GM12874 (cell line): ENCODE measurements around the gene ITIH4.

Source experiments
- TF ChIP-seq, protein P1 (sequence below): IDR thresholded peaks from 2 replicates; pipeline ENCODE4 v1.5.1; 2011; ENCODE audit warnings: low read depth, mild to moderate bottlenecking, control low read depth, low read length, moderate library complexity; ENCODE audit not compliant: insufficient read depth

ITIH4 gene

DNA sequence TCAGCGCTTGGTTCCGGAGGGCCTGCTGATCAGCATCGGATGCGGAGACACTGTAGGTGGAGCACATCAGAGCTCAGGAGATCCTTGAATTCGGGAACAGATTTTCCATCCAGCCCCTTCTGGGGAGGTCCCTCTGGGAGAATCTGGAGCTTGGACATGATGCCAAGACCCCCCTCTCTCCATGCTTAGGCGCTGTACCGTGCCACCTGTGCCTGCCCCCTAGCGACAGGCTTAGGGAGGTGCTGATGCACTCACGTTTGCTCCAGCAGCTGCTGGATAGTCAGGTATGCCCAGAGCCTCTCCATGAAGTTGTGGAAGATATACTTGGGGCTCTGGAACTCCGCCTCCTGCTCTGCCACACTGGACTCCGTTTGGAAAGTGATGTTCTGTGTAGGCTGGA, 9.7 kb downstream of the ITIH4 start:
- TF ChIP-seq, protein P1, sequence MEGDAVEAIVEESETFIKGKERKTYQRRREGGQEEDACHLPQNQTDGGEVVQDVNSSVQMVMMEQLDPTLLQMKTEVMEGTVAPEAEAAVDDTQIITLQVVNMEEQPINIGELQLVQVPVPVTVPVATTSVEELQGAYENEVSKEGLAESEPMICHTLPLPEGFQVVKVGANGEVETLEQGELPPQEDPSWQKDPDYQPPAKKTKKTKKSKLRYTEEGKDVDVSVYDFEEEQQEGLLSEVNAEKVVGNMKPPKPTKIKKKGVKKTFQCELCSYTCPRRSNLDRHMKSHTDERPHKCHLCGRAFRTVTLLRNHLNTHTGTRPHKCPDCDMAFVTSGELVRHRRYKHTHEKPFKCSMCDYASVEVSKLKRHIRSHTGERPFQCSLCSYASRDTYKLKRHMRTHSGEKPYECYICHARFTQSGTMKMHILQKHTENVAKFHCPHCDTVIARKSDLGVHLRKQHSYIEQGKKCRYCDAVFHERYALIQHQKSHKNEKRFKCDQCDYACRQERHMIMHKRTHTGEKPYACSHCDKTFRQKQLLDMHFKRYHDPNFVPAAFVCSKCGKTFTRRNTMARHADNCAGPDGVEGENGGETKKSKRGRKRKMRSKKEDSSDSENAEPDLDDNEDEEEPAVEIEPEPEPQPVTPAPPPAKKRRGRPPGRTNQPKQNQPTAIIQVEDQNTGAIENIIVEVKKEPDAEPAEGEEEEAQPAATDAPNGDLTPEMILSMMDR = peak; percentile 90

DNA sequence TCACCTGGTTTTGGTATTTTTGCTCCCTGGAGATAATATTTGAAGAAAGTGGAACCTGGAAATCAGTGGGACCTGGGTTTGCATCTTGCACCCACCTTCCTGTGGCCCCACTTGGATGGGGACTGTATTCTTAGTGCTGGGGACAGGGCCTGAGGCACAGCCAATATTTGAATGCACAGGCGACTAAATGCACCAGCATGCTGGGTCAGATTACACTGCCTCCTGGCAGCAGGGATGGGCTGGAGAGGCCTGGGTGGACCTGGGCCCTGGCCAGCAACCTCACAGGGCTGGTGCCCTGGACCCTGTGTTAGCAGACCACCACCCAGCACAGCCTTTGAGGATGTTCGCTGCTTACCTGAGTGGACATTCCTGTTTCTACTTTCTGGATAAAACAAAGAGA, 10.5 kb downstream of the ITIH4 start:
- TF ChIP-seq, protein P1 = no peak

DNA sequence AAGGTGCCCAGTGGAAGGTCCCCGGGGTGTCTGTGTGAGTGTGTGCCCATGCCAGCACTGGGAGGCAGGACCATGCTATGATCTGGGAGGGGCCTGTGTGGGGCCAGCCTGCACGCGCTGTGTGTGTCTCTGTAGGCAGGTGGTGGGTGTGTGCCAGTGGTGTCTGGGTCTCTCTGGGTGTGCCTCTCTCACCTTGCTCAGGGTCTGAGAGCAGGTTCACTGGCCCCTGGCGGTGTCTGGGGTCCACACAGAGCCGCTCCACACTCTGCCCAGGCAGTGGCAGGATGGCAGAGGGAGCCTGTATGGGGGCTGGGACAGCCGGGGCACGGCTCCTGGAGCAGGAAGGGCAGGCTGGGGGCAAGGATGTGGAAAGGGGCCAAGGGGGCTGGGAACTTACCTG, 12.6 kb downstream of the ITIH4 start:
- TF ChIP-seq, protein P1 = no peak

DNA sequence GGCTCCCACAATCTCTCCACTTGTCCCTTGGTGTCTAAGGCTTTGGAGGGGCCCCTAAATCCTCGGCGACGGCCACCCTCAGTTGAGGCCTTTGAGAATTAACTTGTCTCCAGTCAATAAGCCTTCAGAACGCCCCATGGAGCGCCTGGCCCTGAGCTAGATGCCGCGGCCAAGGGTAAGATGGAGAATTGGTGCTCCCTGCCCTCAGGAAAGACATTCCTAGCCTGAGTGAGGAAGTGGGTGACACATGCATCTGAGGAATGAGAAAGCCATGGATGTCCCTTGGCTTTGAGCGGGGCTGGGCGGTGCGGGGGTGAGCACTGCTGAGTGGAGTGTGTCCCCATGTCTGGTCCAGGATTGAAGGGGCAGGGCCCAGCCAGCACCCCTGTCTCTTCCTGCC, 13.3 kb downstream of the ITIH4 start:
- TF ChIP-seq, protein P1 = no peak

- TF ChIP-seq, protein P1 = no peak
Observed at GRCh38 chr3:52816654-52817053, 13.8 kb downstream of the ITIH4 start.

GRCh38 chr3:52816199-52816598, 14.3 kb downstream of the ITIH4 start:
- TF ChIP-seq, protein P1 = no peak

GRCh38 chr3:52813810-52814209, 16.7 kb downstream of the ITIH4 start:
- TF ChIP-seq, protein P1 = no peak
